GM10266 (cell line): Measurements from ENCODE around the gene CASKIN1.

ENCODE experiments used
- DNase-seq: peaks from one replicate; pipeline ENCODE4 v3.0.0; 2012; ENCODE audit errors: extremely low spot score
- CTCF ChIP-seq: IDR thresholded peaks from 2 replicates; pipeline ENCODE4 v1.5.1; 2012; ENCODE audit warnings: mild to moderate bottlenecking, low read depth; ENCODE audit not compliant: control insufficient read depth, insufficient read depth; ENCODE audit errors: missing control alignments

The CASKIN1 gene

GRCh38 chr16:2230376-2230775 is 34.0 kb upstream of the CASKIN1 start:
- TF ChIP-seq CTCF: no peak
- no peak for DNase-seq

- no peak for TF ChIP-seq CTCF
- DNase-seq: no peak
Observed at GRCh38 chr16:2229632-2230250, 33.3 kb upstream of the CASKIN1 start.

- TF ChIP-seq CTCF: no peak
- no peak for DNase-seq
Observed at GRCh38 chr16:2229091-2229490, 32.7 kb upstream of the CASKIN1 start.

- DNase-seq: no peak
- no peak for TF ChIP-seq CTCF
Observed at GRCh38 chr16:2228161-2228824, 31.9 kb upstream of the CASKIN1 start.

GRCh38 chr16:2226918-2227317 is 30.5 kb upstream of the CASKIN1 start:
- no peak for TF ChIP-seq CTCF
- DNase-seq: no peak

- no peak for TF ChIP-seq CTCF
- DNase-seq: no peak
Observed at GRCh38 chr16:2226245-2226793, 29.9 kb upstream of the CASKIN1 start.

GRCh38 chr16:2223942-2224486 is 27.6 kb upstream of the CASKIN1 start:
- peak; percentile 66 for DNase-seq
- TF ChIP-seq CTCF: peak; percentile 20
